ENCODE results near the gene FHOD1.
A peak's percentile ranks its signal among the peaks of the same experiment; 100 is the strongest.

FHOD1 gene

DNA sequence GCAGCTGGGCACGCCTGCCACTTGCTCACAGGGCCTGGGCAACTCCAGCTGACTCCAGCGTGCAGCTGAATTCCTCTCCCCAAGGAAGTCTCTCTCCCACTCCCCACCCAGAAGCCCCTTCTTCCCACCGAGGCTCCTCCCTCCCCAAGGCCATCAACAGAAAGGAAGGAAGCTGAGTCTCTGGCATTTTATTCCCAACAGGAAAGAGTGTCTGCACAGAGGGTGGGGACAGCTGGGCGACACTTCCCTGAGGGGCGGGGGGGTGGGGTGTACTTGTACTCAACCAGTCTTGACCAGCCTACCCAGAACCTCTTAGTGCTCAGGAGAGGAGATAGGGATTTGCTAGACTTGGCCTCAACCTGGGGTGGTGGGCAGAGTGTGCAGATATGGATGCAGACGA, 57.2 kb downstream of the FHOD1 start, which contains the start of gene EXOC3L1:
Gene EXOC3L1 (minus strand): TSS at position 96 of the 400 bp plus-strand sequence. CDS start 460 bp downstream, outside the sequence.
- no peak for DNase-seq (ENCODE audit: low read depth)

DNA sequence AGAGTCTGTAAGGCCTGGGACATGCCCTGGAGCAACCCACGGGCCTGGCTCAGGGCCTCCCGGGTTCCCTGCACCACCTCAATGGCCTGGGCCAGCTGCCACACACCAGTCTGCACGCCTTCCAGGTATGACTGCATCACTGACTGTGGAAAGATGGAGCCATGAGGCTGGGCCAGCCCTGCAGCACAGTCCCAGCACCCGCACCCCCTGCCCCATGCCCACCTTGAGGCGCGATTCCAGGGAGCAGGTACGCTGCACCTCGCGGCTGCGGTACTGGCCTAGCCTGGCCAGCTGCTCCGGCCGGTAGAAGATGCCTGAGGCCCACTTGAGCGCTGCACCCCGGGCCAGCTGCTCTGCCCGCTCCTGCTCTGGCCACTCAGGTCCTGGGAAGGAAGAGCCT, 58.5 kb downstream of the FHOD1 start:
- no peak for DNase-seq (ENCODE audit: low read depth)

DNA sequence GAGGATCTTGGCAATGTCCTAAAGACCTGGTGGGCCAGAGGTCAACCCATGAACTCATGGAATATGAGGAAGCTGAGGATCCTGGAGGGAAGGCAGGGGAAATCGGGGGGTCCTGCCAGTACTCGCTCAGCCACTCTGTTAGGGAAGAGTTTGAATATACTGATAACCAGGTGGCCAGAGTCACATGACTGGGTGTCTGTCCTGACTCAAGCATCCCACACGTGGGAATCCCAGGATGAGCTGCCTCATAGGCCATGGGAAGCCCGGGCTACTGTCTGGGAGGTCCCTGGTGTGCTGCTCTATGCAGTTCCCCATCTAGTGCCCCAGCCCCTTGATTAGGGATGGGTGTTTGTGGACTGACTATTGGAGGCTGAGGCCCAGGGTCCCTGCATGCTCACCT, 59.0 kb downstream of the FHOD1 start:
- DNase-seq (ENCODE audit: low read depth): no peak

DNA sequence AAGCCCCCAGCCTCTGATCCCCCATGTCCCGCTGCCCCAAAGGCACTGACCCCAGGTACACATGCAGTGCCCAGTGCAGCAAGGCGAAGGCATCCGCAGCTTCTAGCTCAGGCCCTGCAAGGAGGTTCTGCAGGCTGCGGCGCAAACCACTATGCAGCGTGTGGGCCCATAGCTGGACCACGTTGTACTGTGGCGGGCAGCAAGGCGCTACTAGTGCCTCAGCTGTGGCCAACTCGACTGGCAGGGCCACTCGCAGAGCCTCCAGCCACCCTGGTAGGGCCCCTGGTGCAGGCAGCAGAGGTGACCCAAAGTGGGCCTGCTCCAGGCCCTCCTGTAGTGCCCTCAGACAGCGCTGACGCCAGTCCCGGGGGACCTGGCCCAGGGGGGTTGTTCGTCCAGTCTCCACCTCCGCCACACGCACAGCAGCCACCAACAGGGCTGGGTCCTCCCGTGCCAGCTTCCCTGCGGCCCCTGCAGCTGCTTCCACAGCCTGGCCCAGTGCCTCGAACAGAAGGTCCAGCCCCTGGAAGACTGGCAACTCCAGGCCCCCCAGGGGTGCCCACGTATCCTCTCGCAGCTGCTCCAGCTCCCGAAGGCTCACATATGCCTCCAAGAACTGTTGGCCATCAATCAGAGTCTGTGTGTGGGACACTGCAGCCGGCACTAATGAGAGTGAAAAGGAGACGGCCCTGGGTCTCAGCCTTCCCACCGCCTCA, 59.9 kb downstream of the FHOD1 start:
- DNase-seq (ENCODE audit: low read depth): no peak

DNA sequence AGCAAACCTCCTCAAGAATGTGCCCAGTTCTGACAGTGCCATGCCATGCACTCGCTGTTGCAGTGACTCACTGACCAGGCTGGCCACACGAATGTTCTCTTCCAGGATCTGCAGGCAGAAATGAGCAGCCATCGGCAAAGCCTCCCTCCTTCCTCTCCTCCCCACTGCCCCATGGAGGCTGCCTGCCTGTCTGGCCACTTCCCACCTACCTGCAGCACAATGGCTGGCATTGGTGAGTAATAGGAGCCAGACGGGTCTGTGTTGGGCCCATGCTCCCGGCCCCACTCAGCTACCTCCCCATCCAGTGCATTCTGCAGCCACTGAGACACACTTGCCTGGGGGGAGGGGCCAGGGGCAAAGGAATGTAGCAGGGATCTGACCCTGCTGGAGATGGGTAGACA, 60.7 kb downstream of the FHOD1 start:
- no peak for DNase-seq (ENCODE audit: low read depth)

DNA sequence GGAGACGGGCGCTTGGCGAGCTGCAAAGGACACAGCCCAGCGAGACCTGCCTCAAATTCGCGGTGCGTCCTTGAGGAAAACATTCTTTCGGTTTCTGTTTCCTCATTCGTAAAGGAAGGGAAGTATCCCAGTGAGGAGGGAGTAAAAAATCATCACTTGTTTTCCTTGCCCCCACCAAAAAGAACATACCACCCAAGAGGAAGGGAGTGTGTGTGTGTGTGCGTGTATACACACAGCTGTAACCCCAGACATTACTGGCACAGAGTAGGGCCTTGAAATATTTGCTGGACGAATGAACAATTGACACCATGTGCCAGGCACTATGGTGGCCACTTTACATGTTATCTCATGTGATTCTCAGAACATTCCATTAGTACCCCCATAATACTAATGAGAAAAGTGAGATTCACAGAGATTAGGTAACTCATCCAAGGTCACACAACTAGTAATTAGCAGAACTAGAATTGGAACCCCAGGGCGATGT, 61.6 kb downstream of the FHOD1 start:
- DNase-seq (ENCODE audit: low read depth): no peak

DNA sequence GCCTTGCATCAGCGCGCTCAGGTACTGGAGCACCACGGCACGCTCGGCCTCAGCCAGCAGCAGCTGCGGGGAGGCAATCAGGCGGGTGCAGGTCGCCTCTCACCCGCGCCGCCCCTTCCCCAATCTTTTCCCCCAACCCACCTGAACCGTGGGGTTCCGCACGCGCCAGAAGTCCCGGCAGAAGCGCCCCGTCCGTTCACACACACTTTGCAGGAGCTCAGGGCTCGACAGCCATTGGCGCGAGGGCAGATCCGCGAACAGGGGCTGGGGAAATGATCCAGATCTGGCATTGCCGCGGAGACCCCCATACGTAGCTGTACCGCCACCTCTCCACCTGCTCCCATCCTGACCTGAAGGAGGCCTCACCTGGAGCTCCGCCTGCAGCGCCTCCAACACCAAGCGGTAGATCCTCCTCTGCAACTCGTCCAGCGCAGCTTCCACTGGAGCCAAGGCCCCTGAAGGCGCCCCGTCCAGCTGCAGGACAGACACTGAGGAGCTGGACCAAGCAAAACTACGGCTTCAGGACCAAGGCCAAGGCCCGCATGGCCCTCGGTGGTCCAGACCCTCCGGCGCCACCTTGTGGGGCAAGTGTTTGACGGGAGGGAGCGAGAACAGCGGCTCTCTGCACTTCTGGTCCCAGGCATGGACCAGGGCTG, 62.2 kb downstream of the FHOD1 start:
- peak; percentile 56 for DNase-seq (ENCODE audit: low read depth)

DNA sequence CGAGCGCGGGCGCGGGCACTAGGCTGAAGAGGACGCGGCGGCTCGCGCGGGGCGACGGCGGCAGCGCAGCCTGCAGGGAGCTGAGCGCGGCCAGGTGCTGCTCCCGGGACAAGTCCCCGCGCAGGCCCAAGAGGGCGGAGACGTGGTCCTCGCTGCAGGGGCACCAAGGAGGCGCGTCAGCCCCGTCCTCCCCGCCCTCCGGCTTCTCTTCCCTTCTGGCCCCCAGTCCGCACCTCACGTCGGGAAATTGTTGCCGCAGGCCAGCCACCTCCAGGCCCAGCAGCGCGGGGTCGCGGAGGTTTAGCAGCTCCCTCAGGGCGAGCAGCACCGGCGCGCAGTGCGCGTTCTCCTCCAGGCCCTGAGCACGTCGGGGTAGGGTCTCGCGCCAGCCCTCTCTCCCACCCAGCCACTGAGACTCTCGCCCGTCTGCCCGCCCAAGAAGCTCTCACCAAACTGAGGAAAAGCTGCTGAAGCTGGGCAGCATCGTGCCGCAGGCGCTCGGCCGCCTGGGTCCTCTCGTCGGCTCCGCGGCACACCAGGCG, 62.8 kb downstream of the FHOD1 start:
- no peak for DNase-seq (ENCODE audit: low read depth)

DNA sequence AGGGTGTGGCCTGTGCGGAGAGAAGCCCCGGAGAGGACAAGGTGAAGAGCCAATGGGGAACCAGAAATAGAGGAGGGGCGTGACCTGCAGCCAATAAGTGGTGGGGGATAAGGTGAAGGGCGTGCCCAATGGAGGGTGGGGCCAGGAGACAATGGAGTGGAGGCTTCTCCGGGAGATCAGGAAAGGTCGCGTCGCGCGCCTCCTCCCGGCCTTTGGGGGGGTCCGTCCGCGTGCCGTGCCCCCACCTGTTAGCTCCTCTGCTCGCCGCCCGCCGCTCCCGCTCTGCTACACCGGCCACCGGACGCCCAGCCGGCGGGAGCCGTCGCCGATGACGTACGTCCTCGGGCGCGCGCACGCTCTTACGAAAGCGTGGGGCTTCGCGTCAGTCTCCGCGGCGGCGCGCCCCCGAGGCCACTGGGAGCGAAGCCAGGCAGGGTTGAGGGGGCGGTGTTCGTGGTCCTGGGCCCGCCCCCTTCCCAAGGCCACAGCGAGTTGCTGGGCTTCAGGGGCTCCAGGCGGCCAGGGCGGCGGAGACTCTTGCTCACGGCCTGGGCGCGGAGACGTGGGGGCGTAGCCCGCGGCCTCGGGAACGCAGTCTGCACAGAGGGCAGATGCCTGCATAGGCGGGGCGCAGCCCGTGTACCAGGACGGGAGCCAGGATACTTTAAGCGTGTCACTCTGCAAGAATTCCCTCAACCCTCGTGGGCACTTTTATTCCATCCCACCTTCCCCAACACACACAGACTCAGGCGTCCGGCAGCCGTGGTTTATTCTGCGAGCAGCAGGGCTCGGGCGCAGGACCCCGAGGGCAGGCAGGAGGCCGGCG, 63.4 kb downstream of the FHOD1 start, which contains the start of gene MATCAP1:
Gene MATCAP1 (minus strand): TSS at position 337 of the 826 bp plus-strand sequence. CDS start 3,353 bp downstream, outside the sequence.
- peak; percentile 93 for DNase-seq (ENCODE audit: low read depth)

DNA sequence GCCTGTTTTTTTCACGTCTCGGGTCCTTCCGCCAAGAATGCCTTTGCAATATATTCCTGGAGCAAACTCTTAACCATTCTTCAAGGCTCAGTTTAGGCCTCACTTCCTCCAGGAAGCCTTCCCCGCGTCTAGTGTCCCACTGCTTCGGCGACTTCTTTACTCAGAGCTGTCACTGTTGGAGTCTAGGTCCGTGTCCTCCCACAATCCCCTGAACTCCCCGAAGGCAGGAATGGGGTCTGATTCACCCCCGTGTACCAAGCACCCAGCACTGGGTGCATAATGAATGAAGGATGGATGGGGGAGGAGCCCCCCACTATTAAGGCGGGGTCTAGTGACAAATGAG, 64.0 kb downstream of the FHOD1 start:
- no peak for DNase-seq (ENCODE audit: low read depth)

DNA sequence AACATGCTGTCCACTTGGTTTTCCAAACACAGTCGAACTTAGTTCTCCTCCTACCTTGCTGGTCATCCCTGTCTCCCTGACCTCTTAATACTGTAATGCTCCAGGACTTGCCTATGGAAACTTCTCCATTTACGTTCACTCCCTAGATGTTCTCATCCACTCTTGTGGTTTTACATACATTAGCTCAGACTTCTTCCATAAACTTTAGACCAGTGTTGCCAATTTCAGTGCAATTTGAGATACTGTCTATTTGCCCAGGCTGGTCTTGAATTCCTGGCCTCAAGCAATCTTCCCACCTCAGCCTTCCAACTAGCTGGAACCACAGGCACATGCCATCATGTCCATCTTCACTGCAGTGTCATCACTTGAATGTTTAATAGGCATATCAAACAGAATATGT, 65.0 kb downstream of the FHOD1 start:
- DNase-seq (ENCODE audit: low read depth): no peak

DNA sequence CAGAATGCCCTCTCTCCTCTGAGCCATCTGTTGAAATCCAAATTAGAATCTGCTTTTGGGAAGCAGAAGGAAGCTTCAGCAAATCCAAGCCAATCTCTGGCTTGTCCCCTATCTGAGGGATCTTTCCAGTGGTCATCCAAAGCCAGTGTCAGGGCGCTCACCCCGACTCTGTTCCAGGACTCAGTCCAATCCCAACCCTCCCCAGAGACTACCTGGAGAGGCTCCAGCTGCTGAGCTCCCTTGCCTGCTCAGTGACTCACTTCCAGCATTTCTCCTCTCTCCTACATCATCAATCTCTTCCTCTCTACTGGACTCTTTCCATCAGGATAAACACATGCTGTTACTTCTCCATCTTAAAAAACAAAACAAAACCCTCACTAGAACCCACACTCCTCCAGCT, 65.9 kb downstream of the FHOD1 start:
- no peak for DNase-seq (ENCODE audit: low read depth)

DNA sequence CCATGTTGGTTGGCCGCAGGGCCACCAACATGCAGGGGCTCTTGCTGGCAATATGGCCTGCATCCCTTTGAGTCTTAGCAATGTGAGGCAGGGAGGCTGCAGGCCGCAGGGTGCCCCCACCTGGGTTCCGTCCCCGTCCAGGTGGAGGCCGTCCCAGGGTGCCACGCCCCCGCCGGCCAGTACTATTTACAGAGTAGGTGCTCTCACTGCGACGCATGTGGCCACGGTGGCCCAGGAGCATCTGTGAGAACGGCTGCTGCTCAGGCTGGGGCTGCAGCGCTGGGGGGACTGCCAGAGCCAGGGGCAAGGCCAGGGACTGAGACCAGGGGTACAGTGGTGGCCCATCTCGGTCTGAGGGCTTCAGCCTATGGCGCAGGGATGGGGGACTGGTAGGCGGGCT, 67.1 kb downstream of the FHOD1 start:
- DNase-seq (ENCODE audit: low read depth): no peak

DNA sequence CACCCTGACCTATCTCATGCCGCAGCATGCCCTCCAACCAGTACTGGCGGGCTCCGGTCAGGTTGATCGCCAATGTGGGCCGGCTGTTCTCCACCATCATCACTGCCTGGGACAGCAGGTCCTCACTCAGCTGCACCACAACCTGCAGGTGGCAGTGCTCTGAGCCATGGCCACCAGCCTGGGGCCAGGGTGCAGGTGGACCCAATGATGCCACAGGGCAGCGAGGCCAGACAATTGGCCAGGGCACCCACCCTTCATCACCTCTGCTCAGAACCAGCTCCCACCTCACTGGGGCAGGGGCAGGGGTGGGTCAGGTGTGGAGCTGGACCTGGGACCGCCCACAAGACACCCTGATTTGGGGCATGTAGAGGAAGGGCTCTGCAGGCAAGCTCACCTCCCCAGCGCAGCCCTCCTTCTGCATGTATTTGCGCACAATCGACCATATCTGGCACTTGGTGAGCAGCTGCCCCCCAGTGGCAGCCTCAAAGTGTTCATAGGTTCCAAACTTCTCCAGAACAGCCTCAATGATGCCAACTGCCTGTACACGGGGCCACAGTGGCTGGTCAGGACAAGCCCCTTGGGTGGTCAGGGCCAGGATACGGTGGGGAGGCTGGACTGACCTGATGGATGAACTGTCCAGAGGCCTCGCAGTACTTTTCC, 67.7 kb downstream of the FHOD1 start:
- DNase-seq (ENCODE audit: low read depth): no peak

Data from T-helper 22 cell (primary cell).